Measurements from ENCODE around the gene OR1L8. TPM values are rescaled to one million over a fixed set of nuclear protein-coding genes. Genes with fewer than 3 reads are reported as not detected.
"Not testable (repeated sequence)": the region's sequence is repeated elsewhere in the genome, so short reads cannot be mapped to it uniquely, and the experiment has no call there.

The OR1L8 gene
- total RNA-seq (2014; rRNA removed; shearing (Covaris generic)) = not detected in 2 replicates

GRCh38 chr9:122583284-122583683 lies at the start of gene OR1L8:
OR1L8 (minus strand) TSS chr9:122583384; CDS start chr9:122568477, 14,907 bp downstream.
- not testable (repeated sequence) for DNase-seq (ENCODE audit: low spot score)

- no peak for DNase-seq (ENCODE audit: low spot score)
Measured at GRCh38 chr9:122619996-122620395, 36.8 kb upstream of the OR1L8 start.

GRCh38 chr9:122614362-122614761 lies 31.2 kb upstream of the OR1L8 start, which contains the start of gene OR1Q1:
OR1Q1 (plus strand) TSS chr9:122614738; CDS start chr9:122614738, 0 bp downstream.
- DNase-seq (ENCODE audit: low spot score) = no peak

GRCh38 chr9:122609804-122610203 lies 26.6 kb upstream of the OR1L8 start:
- no peak for DNase-seq (ENCODE audit: low spot score)

GRCh38 chr9:122606587-122606986 lies 23.4 kb upstream of the OR1L8 start:
- no peak for DNase-seq (ENCODE audit: low spot score)

GRCh38 chr9:122605691-122606090 lies 22.5 kb upstream of the OR1L8 start:
- no peak for DNase-seq (ENCODE audit: low spot score)

GRCh38 chr9:122580360-122580759 lies 2.8 kb downstream of the OR1L8 start:
- no peak for DNase-seq (ENCODE audit: low spot score)

GRCh38 chr9:122579874-122580273 lies 3.3 kb downstream of the OR1L8 start:
- DNase-seq (ENCODE audit: low spot score) = no peak

GRCh38 chr9:122572456-122572855 lies 10.7 kb downstream of the OR1L8 start:
- DNase-seq (ENCODE audit: low spot score) = no peak

- DNase-seq (ENCODE audit: low spot score) = no peak
Measured at GRCh38 chr9:122567901-122568300, 15.3 kb downstream of the OR1L8 start.

- DNase-seq (ENCODE audit: low spot score) = no peak
Measured at GRCh38 chr9:122562134-122562760, 20.9 kb downstream of the OR1L8 start.

- no peak for DNase-seq (ENCODE audit: low spot score)
Measured at GRCh38 chr9:122561446-122561845, 21.7 kb downstream of the OR1L8 start.

GRCh38 chr9:122552812-122553211 lies 30.4 kb downstream of the OR1L8 start, which contains the start of gene OR1N2:
OR1N2 (plus strand) TSS chr9:122553112; CDS start chr9:122553212, 100 bp downstream.
- no peak for DNase-seq (ENCODE audit: low spot score)

GRCh38 chr9:122551371-122551770 lies 31.8 kb downstream of the OR1L8 start:
- DNase-seq (ENCODE audit: low spot score) = no peak

- DNase-seq (ENCODE audit: low spot score) = no peak
Measured at GRCh38 chr9:122546196-122546595, 37.0 kb downstream of the OR1L8 start.

- no peak for DNase-seq (ENCODE audit: low spot score)
Measured at GRCh38 chr9:122538757-122539156, 44.4 kb downstream of the OR1L8 start.

- DNase-seq (ENCODE audit: low spot score) = not testable (repeated sequence)
Measured at GRCh38 chr9:122537066-122537465, 46.1 kb downstream of the OR1L8 start.

GRCh38 chr9:122536134-122536533 lies 47.0 kb downstream of the OR1L8 start:
- no peak for DNase-seq (ENCODE audit: low spot score)

- not testable (repeated sequence) for DNase-seq (ENCODE audit: low spot score)
Measured at GRCh38 chr9:122531157-122531556, 52.0 kb downstream of the OR1L8 start.

- no peak for DNase-seq (ENCODE audit: low spot score)
Measured at GRCh38 chr9:122527193-122527592, 56.0 kb downstream of the OR1L8 start, which contains the start of gene OR1N1. OR1N1 (minus strand) TSS chr9:122527293; CDS start chr9:122527293, 0 bp downstream.

GRCh38 chr9:122526602-122527001 lies 56.6 kb downstream of the OR1L8 start:
- DNase-seq (ENCODE audit: low spot score) = no peak

GRCh38 chr9:122519376-122519775 lies 63.8 kb downstream of the OR1L8 start:
- no peak for DNase-seq (ENCODE audit: low spot score)

GRCh38 chr9:122518841-122519240 lies 64.3 kb downstream of the OR1L8 start, which contains the start of gene OR1J4:
OR1J4 (plus strand) TSS chr9:122519141; CDS start chr9:122519141, 0 bp downstream.
- DNase-seq (ENCODE audit: low spot score) = no peak
